Epithelial cell of esophagus (primary cell): ENCODE results near the gene ESPN.
A peak's percentile ranks its signal among the peaks of the same experiment; 100 is the strongest.

Experiments used
- DNase-seq: peaks from one replicate; pipeline ENCODE4 v3.0.0; 2010; ENCODE audit warnings: low read depth
- H3K4me3 ChIP-seq: 2 replicates; pipeline ENCODE4 v1.5.1; 2011; ENCODE audit warnings: mild to moderate bottlenecking, low read length, control low read depth
- CTCF ChIP-seq: IDR thresholded peaks from 2 replicates; pipeline ENCODE4 v1.5.1; 2011; ENCODE audit warnings: low read depth, mild to moderate bottlenecking, low read length, control low read depth, inconsistent platforms; ENCODE audit not compliant: insufficient read depth; ENCODE audit errors: missing control alignments

Gene ESPN

GRCh38 chr1:6467744-6468688 lies 43.4 kb downstream of the ESPN start:
- DNase-seq = no peak
- TF ChIP-seq CTCF = no peak
- H3K4me3 ChIP-seq = no peak overlapping the region

GRCh38 chr1:6468729-6469461 lies 44.3 kb downstream of the ESPN start:
- no peak for DNase-seq
- no peak overlapping the region for H3K4me3 ChIP-seq
- no peak for TF ChIP-seq CTCF

- H3K4me3 ChIP-seq = no peak overlapping the region
- no peak for TF ChIP-seq CTCF
- no peak for DNase-seq
Measured at GRCh38 chr1:6470132-6471085, 45.8 kb downstream of the ESPN start.

GRCh38 chr1:6471086-6471969 lies 46.8 kb downstream of the ESPN start:
- no peak for TF ChIP-seq CTCF
- H3K4me3 ChIP-seq = peak overlapping the region; percentile 10
- peak; percentile 80 for DNase-seq

GRCh38 chr1:6471970-6472368 lies 47.4 kb downstream of the ESPN start:
- DNase-seq = peak; percentile 94
- no peak overlapping the region for H3K4me3 ChIP-seq
- TF ChIP-seq CTCF = no peak

- DNase-seq = no peak
- peak; percentile 54 for TF ChIP-seq CTCF
- H3K4me3 ChIP-seq = no peak overlapping the region
Measured at GRCh38 chr1:6472391-6472790, 47.8 kb downstream of the ESPN start.
